CD14-positive monocyte (primary cell): ENCODE results near the gene UBE2N. TPM values are rescaled to one million over a fixed set of nuclear protein-coding genes. Genes with fewer than 3 reads are reported as not detected.

Experiments used
- DNase-seq, 3 donors: peaks; one replicate each; pipeline ENCODE4 v3.0.0-alpha.2; 2011 to 2022
- H2AFZ ChIP-seq: 2 replicates; pipeline ENCODE4 v1.6.0; 2012; ENCODE audit warnings: mild to moderate bottlenecking, low read depth, low read length, inconsistent platforms; ENCODE audit not compliant: insufficient read depth, poor library complexity, severe bottlenecking
- H3K27ac ChIP-seq, 2 donors: 1 replicate in 1 of 2; 2 replicates in 1 of 2; pipeline ENCODE4 v1.5.1; 2012 to 2013; ENCODE audit warnings: low read length in 2 of 2, control low read depth in 1 of 2, inconsistent platforms in 1 of 2, low read depth in 1 of 2, mild to moderate bottlenecking in 1 of 2
- H3K27me3 ChIP-seq, 2 donors: one replicate each; pipeline versions ENCODE4 v1.6.0 to v1.6.1; 2011 to 2013; ENCODE audit warnings: low read length in 2 of 2; ENCODE audit not compliant: control insufficient read depth in 2 of 2, insufficient read depth in 2 of 2
- H3K36me3 ChIP-seq, 2 donors: replicated peaks in 1 of 2; 1 replicate in 1 of 2; 2 replicates in 1 of 2; pipeline versions ENCODE4 v1.5.1 to v1.6.1; 2012 to 2013; ENCODE audit warnings: low read length in 2 of 2, control low read depth in 1 of 2, inconsistent platforms in 1 of 2, mild to moderate bottlenecking in 1 of 2; ENCODE audit not compliant: insufficient read depth in 2 of 2, control insufficient read depth in 1 of 2
- H3K4me1 ChIP-seq, 2 donors: 1 replicate in 1 of 2; 2 replicates in 1 of 2; pipeline versions ENCODE4 v1.5.1 to v1.6.1; 2012 to 2013; ENCODE audit warnings: low read length in 2 of 2, control low read depth in 1 of 2, inconsistent platforms in 1 of 2, mild to moderate bottlenecking in 1 of 2, moderate library complexity in 1 of 2; ENCODE audit not compliant: insufficient read depth in 2 of 2, control insufficient read depth in 1 of 2
- H3K4me2 ChIP-seq: replicated peaks from 2 replicates; pipeline ENCODE3; 2012; ENCODE audit warnings: low read length, moderate library complexity, mild to moderate bottlenecking; ENCODE audit not compliant: poor library complexity, severe bottlenecking; ENCODE audit errors: extremely low read depth
- H3K4me3 ChIP-seq, 3 experiments: fragments of 200-600 bp in 1 of 3; sonication (generic) in 1 of 3; replicated peaks in 1 of 3; 1 replicate in 2 of 3; 2 replicates in 1 of 3; pipeline ENCODE4 v1.5.1; 2011 to 2013; ENCODE audit warnings: low read length in 3 of 3, mild to moderate bottlenecking in 3 of 3, control low read depth in 2 of 3, low read depth in 2 of 3, inconsistent platforms in 1 of 3, moderate library complexity in 1 of 3
- H3K79me2 ChIP-seq: 2 replicates; pipeline ENCODE4 v1.6.0; 2012; ENCODE audit warnings: mild to moderate bottlenecking, control low read depth, inconsistent platforms, low read length, moderate library complexity; ENCODE audit not compliant: insufficient read depth
- H3K9ac ChIP-seq: 2 replicates; pipeline ENCODE4 v1.6.0; 2017; ENCODE audit warnings: low read length, mild to moderate bottlenecking; ENCODE audit not compliant: insufficient read depth, poor library complexity, severe bottlenecking
- H3K9me3 ChIP-seq, 2 donors: replicated peaks in 1 of 2; 1 replicate in 1 of 2; 2 replicates in 1 of 2; pipeline versions ENCODE4 v1.5.1 to v1.6.1; 2012 to 2013; ENCODE audit warnings: low read length in 2 of 2, control low read depth in 1 of 2; ENCODE audit not compliant: control insufficient read depth in 1 of 2, insufficient read depth in 1 of 2
- H4K20me1 ChIP-seq: 2 replicates; pipeline ENCODE4 v1.6.0; 2012; ENCODE audit warnings: mild to moderate bottlenecking, low read length, control low read depth, moderate library complexity; ENCODE audit not compliant: insufficient read depth
- H3K27ac Mint-ChIP-seq, 7 donors: one replicate each; pipeline ENCODE4 v1.8.0; 2020; ENCODE audit warnings: mild to moderate bottlenecking in 7 of 7, mixed read lengths in 7 of 7, moderate library complexity in 6 of 7, inconsistent platforms in 2 of 7
- H3K27me3 Mint-ChIP-seq, 3 donors: one replicate each; pipeline ENCODE4 v1.8.0; 2021 to 2022; ENCODE audit warnings: low read depth in 3 of 3, mild to moderate bottlenecking in 3 of 3, mixed read lengths in 3 of 3, moderate library complexity in 3 of 3, inconsistent platforms in 1 of 3
- H3K36me3 Mint-ChIP-seq, 2 donors: one replicate each; pipeline ENCODE4 v1.8.0; 2020; ENCODE audit warnings: mixed read lengths in 2 of 2, inconsistent platforms in 1 of 2, mild to moderate bottlenecking in 1 of 2
- H3K4me1 Mint-ChIP-seq: one replicate; pipeline ENCODE4 v1.8.0; 2020; ENCODE audit warnings: mild to moderate bottlenecking, mixed read lengths
- H3K4me3 Mint-ChIP-seq, 2 donors: one replicate each; pipeline ENCODE4 v1.8.0; 2020; ENCODE audit warnings: mild to moderate bottlenecking in 2 of 2, mixed read lengths in 2 of 2, moderate library complexity in 1 of 2
- H3K9me3 Mint-ChIP-seq, 7 donors: one replicate each; pipeline ENCODE4 v1.8.0; 2020 to 2022; ENCODE audit warnings: mixed read lengths in 7 of 7, mild to moderate bottlenecking in 6 of 7, moderate library complexity in 6 of 7, inconsistent platforms in 2 of 7
- WGBS: methylation state at CpG from one replicate; pipeline ENCODE4 v1.1.5; 2013; ENCODE audit warnings: missing lambda C conversion rate; ENCODE audit not compliant: insufficient coverage; 5-methylcytosine and 5-hydroxymethylcytosine counted together
- intact Hi-C, 2 donors: fragments of 100-400 bp; cut with micrococcal nuclease; formaldehyde crosslinking; loops; one replicate each; pipeline versions ENCODE4 v1.15.0 to v1.15.1; 2023
- polyA plus RNA-seq, 3 donors: library from polyadenylated mRNA; depleted of rRNA in 1 of 3; unstranded in 2 of 3; stranded (reverse) in 1 of 3; fragments of 300-500 nt in 2 of 3; fragments of >200 nt in 1 of 3; fragmentation: Illumina TruSeq in 2 of 3; gene quantifications; 1 replicate in 2 of 3; 2 replicates in 1 of 3; pipeline ENCODE4 v1.2.3, GENCODE V29; 2012 to 2021
- TF ChIP-seq, protein P1 (sequence below): fragments of 200-600 bp; IDR thresholded peaks from one replicate; pipeline ENCODE4 v1.8.0; 2022; ENCODE audit warnings: antibody characterized with exemption, mild to moderate bottlenecking

Gene UBE2N
- polyA plus RNA-seq, 3 donors: 31.2 to 119 (median 108) TPM

DNA sequence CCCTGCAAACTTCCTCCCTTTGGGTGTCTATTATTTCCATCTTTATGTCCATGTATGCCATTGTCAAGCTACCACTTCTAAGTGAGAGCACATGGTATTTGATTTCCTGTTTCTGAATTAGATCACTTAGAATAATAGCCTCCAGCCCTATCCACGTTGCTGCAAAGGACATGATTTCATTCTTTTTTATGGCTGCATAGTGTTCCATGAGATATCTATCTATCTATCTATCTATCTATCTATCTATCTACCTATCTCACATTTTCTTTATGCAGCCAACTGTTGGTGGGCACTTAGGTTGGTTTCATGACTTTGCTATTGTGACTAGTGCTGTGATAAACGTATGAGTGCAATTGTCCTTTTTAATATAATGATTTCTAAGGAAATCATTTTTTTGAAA, 14.3 kb upstream of the UBE2N start:
- Mint-ChIP-seq H3K27me3 (peaks cover 0 to 6% (median 5%) of the 10 kb centered on the region in 3 donors), H3K9me3 (peaks cover 0 to 3% (median 0%) of the 10 kb centered on the region in 7 donors), H3K4me3 (no peak overlapping the region), H3K36me3 (no peaks in the 10 kb centered on the region), H3K27ac (no peak overlapping the region), H3K4me1 (peaks cover 16% of the 10 kb centered on the region)
- WGBS: no CpG with 5 or more reads among the region's 2 CpGs
- Histone ChIP-seq H3K27me3 (no peaks in the 10 kb centered on the region), H3K9me3 (no peaks in the 10 kb centered on the region), H3K4me1 (peaks cover 14 to 15% of the 10 kb centered on the region in 2 donors), H3K4me3 (no peak overlapping the region), H3K36me3 (no peaks in the 10 kb centered on the region), H3K27ac (no peak overlapping the region), H3K4me2 (no peak overlapping the region), H4K20me1 (no peaks in the 10 kb centered on the region), H3K9ac (no peak overlapping the region), H3K79me2 (no peaks in the 10 kb centered on the region), H2AFZ (no peak overlapping the region)
- DNase-seq: no peak
- TF ChIP-seq, protein P1, sequence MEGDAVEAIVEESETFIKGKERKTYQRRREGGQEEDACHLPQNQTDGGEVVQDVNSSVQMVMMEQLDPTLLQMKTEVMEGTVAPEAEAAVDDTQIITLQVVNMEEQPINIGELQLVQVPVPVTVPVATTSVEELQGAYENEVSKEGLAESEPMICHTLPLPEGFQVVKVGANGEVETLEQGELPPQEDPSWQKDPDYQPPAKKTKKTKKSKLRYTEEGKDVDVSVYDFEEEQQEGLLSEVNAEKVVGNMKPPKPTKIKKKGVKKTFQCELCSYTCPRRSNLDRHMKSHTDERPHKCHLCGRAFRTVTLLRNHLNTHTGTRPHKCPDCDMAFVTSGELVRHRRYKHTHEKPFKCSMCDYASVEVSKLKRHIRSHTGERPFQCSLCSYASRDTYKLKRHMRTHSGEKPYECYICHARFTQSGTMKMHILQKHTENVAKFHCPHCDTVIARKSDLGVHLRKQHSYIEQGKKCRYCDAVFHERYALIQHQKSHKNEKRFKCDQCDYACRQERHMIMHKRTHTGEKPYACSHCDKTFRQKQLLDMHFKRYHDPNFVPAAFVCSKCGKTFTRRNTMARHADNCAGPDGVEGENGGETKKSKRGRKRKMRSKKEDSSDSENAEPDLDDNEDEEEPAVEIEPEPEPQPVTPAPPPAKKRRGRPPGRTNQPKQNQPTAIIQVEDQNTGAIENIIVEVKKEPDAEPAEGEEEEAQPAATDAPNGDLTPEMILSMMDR: no peak
- intact Hi-C loops: no loop called here

DNA sequence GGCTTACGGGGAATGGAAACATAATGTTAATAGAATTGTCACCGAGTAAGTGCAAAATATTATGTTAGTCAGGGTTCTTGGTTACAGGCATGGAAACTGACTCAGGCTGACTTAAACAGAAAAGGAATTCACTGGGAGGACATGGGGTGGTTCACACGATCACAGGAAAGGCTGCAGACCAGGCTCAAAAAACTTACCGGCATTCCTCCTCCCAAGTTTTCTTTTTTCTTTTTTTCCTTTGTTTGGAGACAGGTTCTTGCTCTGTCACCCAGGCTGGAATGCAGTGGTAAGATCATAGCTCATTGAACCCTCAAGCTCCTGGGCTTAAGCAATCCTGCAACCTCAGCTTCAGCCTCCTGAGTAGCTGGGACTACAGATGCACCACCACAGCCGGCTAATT, 11.9 kb upstream of the UBE2N start:
- Mint-ChIP-seq H3K9me3 (peaks cover 0 to 4% (median 0%) of the 10 kb centered on the region in 7 donors), H3K27ac (no peak overlapping the region), H3K4me1 (peaks cover 2% of the 10 kb centered on the region), H3K27me3 (peaks cover 2 to 8% (median 6%) of the 10 kb centered on the region in 3 donors), H3K4me3 (no peak overlapping the region), H3K36me3 (no peaks in the 10 kb centered on the region)
- H4K20me1 ChIP-seq: no peaks in the 10 kb centered on the region
- 86% methylated on average over 4 of the region's 5 CpGs for WGBS
- no peak overlapping the region for H2AFZ ChIP-seq
- H3K27me3 ChIP-seq: no peaks in the 10 kb centered on the region
- no peak for DNase-seq
- intact Hi-C loops: no loop called here
- H3K9ac ChIP-seq: no peak overlapping the region
- no peak overlapping the region for H3K4me2 ChIP-seq
- no peaks in the 10 kb centered on the region for H3K4me1 ChIP-seq
- H3K79me2 ChIP-seq: no peaks in the 10 kb centered on the region
- TF ChIP-seq, protein P1: no peak
- H3K4me3 ChIP-seq: no peak overlapping the region
- no peaks in the 10 kb centered on the region for H3K9me3 ChIP-seq
- H3K36me3 ChIP-seq: no peaks in the 10 kb centered on the region
- no peak overlapping the region for H3K27ac ChIP-seq
